ENCODE data around the gene BAAT.

GRCh38 chr9:101418518-101419430, 34.0 kb upstream of the BAAT start:
- no peak for TF ChIP-seq TCF7L2 (IDR thresholded peaks at IDR 0.05; ENCODE audit: low read depth, low read length)
- no peak for TF ChIP-seq POLR2AphosphoS5 (IDR thresholded peaks at IDR 0.05; ENCODE audit: low read depth, low read length)
- TF ChIP-seq, protein P1, sequence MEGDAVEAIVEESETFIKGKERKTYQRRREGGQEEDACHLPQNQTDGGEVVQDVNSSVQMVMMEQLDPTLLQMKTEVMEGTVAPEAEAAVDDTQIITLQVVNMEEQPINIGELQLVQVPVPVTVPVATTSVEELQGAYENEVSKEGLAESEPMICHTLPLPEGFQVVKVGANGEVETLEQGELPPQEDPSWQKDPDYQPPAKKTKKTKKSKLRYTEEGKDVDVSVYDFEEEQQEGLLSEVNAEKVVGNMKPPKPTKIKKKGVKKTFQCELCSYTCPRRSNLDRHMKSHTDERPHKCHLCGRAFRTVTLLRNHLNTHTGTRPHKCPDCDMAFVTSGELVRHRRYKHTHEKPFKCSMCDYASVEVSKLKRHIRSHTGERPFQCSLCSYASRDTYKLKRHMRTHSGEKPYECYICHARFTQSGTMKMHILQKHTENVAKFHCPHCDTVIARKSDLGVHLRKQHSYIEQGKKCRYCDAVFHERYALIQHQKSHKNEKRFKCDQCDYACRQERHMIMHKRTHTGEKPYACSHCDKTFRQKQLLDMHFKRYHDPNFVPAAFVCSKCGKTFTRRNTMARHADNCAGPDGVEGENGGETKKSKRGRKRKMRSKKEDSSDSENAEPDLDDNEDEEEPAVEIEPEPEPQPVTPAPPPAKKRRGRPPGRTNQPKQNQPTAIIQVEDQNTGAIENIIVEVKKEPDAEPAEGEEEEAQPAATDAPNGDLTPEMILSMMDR (IDR thresholded peaks at IDR 0.05) = no peak
- TF ChIP-seq, protein P2, sequence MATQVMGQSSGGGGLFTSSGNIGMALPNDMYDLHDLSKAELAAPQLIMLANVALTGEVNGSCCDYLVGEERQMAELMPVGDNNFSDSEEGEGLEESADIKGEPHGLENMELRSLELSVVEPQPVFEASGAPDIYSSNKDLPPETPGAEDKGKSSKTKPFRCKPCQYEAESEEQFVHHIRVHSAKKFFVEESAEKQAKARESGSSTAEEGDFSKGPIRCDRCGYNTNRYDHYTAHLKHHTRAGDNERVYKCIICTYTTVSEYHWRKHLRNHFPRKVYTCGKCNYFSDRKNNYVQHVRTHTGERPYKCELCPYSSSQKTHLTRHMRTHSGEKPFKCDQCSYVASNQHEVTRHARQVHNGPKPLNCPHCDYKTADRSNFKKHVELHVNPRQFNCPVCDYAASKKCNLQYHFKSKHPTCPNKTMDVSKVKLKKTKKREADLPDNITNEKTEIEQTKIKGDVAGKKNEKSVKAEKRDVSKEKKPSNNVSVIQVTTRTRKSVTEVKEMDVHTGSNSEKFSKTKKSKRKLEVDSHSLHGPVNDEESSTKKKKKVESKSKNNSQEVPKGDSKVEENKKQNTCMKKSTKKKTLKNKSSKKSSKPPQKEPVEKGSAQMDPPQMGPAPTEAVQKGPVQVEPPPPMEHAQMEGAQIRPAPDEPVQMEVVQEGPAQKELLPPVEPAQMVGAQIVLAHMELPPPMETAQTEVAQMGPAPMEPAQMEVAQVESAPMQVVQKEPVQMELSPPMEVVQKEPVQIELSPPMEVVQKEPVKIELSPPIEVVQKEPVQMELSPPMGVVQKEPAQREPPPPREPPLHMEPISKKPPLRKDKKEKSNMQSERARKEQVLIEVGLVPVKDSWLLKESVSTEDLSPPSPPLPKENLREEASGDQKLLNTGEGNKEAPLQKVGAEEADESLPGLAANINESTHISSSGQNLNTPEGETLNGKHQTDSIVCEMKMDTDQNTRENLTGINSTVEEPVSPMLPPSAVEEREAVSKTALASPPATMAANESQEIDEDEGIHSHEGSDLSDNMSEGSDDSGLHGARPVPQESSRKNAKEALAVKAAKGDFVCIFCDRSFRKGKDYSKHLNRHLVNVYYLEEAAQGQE (IDR thresholded peaks at IDR 0.05; ENCODE audit: insufficient read depth in 1 of 2, low read depth in 2 of 2, low read length in 1 of 2) = no peak
